GM20431 (cell line): Measurements from ENCODE around the gene PPARG.

Source experiments
- in situ Hi-C: fragments of 300-500 bp; cut with MseI, MboI; formaldehyde crosslinking; loops from one replicate; pipeline ENCODE4 v1.15.0; 2020; ENCODE audit warnings: low sequenced_read_pairs; ENCODE audit not compliant: unreplicated experiment

PPARG gene

GRCh38 chr3:12399226-12399625 lies 110.4 kb downstream of the PPARG start:
- in situ Hi-C loops, result no loop called here

DNA sequence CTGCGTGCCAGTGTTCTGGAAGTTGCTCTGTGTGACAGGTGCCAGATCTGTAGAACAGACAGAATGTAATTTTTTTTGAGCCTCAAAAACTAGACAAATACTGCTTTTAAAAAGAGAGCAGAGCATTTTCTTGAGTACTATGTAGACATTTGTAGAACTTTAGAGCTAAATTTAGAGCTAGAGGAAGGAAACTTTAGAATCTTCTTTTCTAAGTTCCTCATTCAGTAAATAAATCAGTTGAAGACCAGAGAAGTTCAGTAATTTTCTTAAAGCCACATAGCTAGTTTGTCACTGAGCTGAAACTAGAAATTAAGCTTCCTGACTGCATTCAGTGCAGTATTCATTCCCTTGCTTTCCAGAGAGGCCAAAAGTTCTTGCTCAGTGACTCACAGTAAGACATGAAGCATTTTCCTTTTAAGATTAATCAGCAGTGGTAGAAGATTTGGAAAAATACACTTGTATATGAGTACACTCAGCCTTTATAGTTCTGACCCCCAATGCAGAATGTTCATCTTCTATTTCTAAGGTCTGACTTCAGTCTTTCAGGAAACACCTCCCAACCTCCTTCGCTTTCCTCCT lies 111.8 kb downstream of the PPARG start:
- in situ Hi-C loops, result no loop called here

DNA sequence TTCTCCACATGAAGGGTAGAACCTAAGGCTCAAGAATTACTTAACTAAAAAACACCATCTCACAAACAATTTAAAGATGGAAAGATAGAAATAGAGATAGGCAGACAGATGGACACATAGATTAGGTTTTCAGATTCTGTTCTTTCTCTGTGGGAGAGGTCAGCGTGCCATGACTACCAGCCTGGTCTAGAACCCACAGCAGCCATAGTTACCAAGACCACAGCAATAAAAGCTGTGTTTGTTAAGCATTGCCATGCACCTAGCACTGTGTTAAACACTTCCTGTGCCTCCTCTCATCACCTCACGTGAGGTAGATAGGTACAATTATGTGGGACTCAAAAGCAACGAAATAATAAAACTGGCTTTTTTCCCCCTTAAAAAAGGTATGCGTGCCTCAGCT lies 112.3 kb downstream of the PPARG start:
- in situ Hi-C loops, result no loop called here

- in situ Hi-C loops, result no loop called here
Measured at GRCh38 chr3:12405432-12406272, 116.8 kb downstream of the PPARG start.

DNA sequence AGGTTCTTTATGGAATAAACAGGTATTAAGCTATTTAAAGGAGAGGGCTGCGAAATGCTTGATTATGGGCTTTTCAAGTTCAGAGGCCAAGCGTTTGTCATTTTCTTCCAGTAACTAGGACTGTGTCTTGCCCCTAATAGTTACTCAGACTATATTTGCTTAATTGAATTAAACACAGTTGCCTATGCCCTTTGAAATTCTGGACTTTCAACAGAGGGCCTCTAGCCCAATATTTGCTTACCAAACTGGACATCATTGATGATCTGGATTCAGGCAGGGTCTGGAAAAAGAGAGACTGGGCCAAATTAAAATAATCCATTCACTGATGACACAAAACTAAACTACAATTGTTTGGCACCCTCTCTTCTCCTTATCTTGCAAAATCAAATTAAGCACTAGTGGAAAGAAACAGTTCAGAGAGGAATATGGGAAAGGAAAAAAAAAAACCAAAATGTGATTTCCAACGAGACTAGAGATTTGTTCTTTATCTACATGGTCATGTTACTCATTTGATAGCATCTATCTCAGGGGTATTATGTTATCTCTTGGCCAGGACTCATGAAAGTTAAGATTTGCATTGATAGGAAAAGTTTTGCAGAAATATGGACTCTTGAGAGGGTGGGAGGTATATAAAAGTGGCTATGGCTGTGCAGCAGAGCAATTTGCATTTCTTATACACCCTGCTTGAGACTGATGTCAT lies 120.3 kb downstream of the PPARG start:
- in situ Hi-C loops, result no loop called here

- in situ Hi-C loops, result no loop called here
Measured at GRCh38 chr3:12409684-12410596, 121.1 kb downstream of the PPARG start.

GRCh38 chr3:12413721-12414255 lies 124.9 kb downstream of the PPARG start:
- in situ Hi-C loops, result no loop called here

- in situ Hi-C loops, result no loop called here
Measured at GRCh38 chr3:12415014-12415680, 126.3 kb downstream of the PPARG start.

- in situ Hi-C loops, result no loop called here
Measured at GRCh38 chr3:12416731-12417130, 127.9 kb downstream of the PPARG start.

DNA sequence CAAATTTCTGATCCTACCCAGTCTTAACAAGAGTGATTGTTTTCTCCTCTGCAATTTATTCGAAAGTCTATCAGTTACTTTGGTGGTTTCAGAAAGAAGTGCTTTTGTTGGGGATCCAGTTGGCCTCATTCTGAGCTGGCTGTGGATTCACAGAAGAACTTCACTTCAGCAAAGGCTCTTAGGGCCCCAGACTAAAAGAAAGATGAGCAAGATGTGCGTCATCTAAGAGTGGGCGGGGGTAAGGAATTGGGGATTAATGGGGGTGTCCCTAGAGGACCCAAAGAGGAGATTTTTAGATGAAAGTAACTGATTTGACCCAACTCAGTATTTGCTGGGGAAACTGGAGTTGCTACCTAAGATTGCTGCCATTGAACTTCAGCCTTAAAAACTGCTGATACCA lies 131.5 kb downstream of the PPARG start:
- in situ Hi-C loops, result no loop called here

DNA sequence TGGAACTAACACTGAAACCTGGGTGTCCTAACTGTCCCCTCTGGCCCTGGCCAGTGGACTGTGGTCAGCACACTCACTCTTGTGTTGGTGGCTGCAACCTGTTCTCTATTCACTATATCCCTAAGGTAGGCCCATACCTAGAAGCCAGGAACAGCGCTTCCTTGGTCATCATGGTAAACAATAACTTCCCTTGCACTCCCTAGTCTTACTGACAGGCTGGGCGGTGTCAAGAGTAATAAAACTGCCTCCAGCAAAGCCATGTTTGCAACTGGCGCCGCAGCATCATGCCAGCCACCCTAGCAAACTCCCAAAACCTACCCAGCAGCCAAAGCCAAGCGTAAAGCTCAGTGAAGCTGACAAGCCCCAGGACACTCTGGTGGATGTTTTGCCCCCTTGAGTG lies 132.3 kb downstream of the PPARG start:
- in situ Hi-C loops, result no loop called here

GRCh38 chr3:12423131-12423530 lies 134.3 kb downstream of the PPARG start:
- in situ Hi-C loops, result no loop called here

GRCh38 chr3:12423918-12424630 lies 135.2 kb downstream of the PPARG start:
- in situ Hi-C loops, result no loop called here

- in situ Hi-C loops, result no loop called here
Measured at GRCh38 chr3:12424635-12425319, 135.9 kb downstream of the PPARG start.

- in situ Hi-C loops, result no loop called here
Measured at GRCh38 chr3:12425850-12426579, 137.1 kb downstream of the PPARG start.

DNA sequence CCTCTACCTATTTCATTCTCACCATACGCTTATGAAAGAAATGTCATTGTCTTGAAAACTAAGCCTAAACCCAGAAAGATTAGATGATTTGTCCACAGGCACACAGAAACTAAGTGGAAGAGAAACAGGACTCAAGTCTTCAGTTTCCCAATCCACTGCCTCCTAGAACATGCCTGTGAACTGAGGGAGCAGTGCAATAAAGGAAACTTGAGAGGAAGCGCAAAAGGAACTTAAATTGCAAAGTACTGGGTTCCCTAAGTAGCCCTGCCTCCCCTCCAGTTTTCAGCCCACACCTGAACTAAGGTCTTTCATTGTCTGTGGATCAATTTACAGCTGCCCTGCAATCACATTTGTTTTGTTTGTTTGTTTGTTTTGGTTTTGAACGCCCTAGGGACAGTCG lies 138.7 kb downstream of the PPARG start:
- in situ Hi-C loops, result no loop called here

GRCh38 chr3:12428126-12428525 lies 139.3 kb downstream of the PPARG start:
- in situ Hi-C loops, result no loop called here

- in situ Hi-C loops, result no loop called here
Measured at GRCh38 chr3:12430086-12430485, 141.2 kb downstream of the PPARG start.
